Measurements from ENCODE around the gene LRRC26. TPM values are rescaled to one million over a fixed set of nuclear protein-coding genes. Genes with fewer than 3 reads are reported as not detected.
"Not testable (repeated sequence)": the region's sequence is repeated elsewhere in the genome, so short reads cannot be mapped to it uniquely, and the experiment has no call there.

Gene LRRC26
- polyA plus RNA-seq, 4 donors, result 0.67 to 13.0 (median 1.4) TPM

- WGBS, 3 donors, result 5 to 18% (median 13%) methylated on average over 41 to 58 of the region's 58 CpGs
- Histone ChIP-seq H3K4me3 (ENCODE audit: low read depth in 1 of 3, low read length in 3 of 3) (peak overlapping the region; percentile 51 to 80 (median 72)), H3K9me3 (ENCODE audit: control insufficient read depth in 2 of 2, insufficient read depth in 1 of 2, low read depth in 1 of 2, low read length in 1 of 2) (peaks cover 0 to 5% of the 10 kb centered on the region in 2 donors), H3K27ac (ENCODE audit: low read depth in 1 of 3, low read length in 2 of 3) (peak overlapping the region; percentile 41 to 94 (median 78)), H3K36me3 (ENCODE audit: control insufficient read depth in 3 of 3, insufficient read depth in 2 of 3, low read depth in 1 of 3, low read length in 3 of 3) (no peaks in the 10 kb centered on the region), H3K27me3 (ENCODE audit: control insufficient read depth in 3 of 3, insufficient read depth in 3 of 3, low read length in 3 of 3) (peaks cover 0 to 15% (median 1%) of the 10 kb centered on the region in 3 donors), H3K4me1 (ENCODE audit: control insufficient read depth in 3 of 3, insufficient read depth in 2 of 3, low read depth in 1 of 3, low read length in 2 of 3) (peaks cover 0 to 23% (median 6%) of the 10 kb centered on the region in 3 donors)
- DNase-seq, result no peak
- no peak for FAIRE-seq
These were observed 39.6 kb downstream of the LRRC26 start for GRCh38 chr9:137130176-137130755.

- Histone ChIP-seq H3K4me3 (ENCODE audit: low read depth in 1 of 3, low read length in 3 of 3) (peak overlapping the region; percentile 51 to 80 (median 72)), H3K27me3 (ENCODE audit: control insufficient read depth in 3 of 3, insufficient read depth in 3 of 3, low read length in 3 of 3) (peaks cover 0 to 15% (median 1%) of the 10 kb centered on the region in 3 donors), H3K9me3 (ENCODE audit: control insufficient read depth in 2 of 2, insufficient read depth in 1 of 2, low read depth in 1 of 2, low read length in 1 of 2) (peaks cover 0 to 5% of the 10 kb centered on the region in 2 donors), H3K36me3 (ENCODE audit: control insufficient read depth in 3 of 3, insufficient read depth in 2 of 3, low read depth in 1 of 3, low read length in 3 of 3) (no peaks in the 10 kb centered on the region), H3K4me1 (ENCODE audit: control insufficient read depth in 3 of 3, insufficient read depth in 2 of 3, low read depth in 1 of 3, low read length in 2 of 3) (peaks cover 0 to 23% (median 6%) of the 10 kb centered on the region in 3 donors), H3K27ac (ENCODE audit: low read depth in 1 of 3, low read length in 2 of 3) (peak overlapping the region; percentile 73 to 94 (median 78))
- WGBS, 3 donors, result 0 to 1% (median 0%) methylated on average over 69 to 86 of the region's 86 CpGs
- DNase-seq, result peak; percentile 94 to 95
- no peak for FAIRE-seq
These were observed 40.2 kb downstream of the LRRC26 start for GRCh38 chr9:137129456-137130175.

GRCh38 chr9:137128862-137129455 is 40.9 kb downstream of the LRRC26 start:
- H3K4me1 ChIP-seq (ENCODE audit: control insufficient read depth in 3 of 3, insufficient read depth in 2 of 3, low read depth in 1 of 3, low read length in 2 of 3), result peaks cover 0 to 23% (median 6%) of the 10 kb centered on the region in 3 donors
- peak; percentile 43 to 65 for DNase-seq
- WGBS, 3 donors, result 2 to 12% (median 3%) methylated on average over 35 to 37 of the region's 37 CpGs
- no peak for FAIRE-seq
- H3K4me3 ChIP-seq (ENCODE audit: low read depth in 1 of 3, low read length in 3 of 3), result peak overlapping the region; percentile 51 to 80 (median 72)
- peaks cover 0 to 11% (median 1%) of the 10 kb centered on the region in 3 donors for H3K27me3 ChIP-seq (ENCODE audit: control insufficient read depth in 3 of 3, insufficient read depth in 3 of 3, low read length in 3 of 3)
- H3K36me3 ChIP-seq (ENCODE audit: control insufficient read depth in 3 of 3, insufficient read depth in 2 of 3, low read depth in 1 of 3, low read length in 3 of 3), result no peaks in the 10 kb centered on the region
- H3K27ac ChIP-seq (ENCODE audit: low read depth in 1 of 3, low read length in 2 of 3), result peak overlapping the region; percentile 73 to 94 (median 78)
- peaks cover 0 to 5% of the 10 kb centered on the region in 2 donors for H3K9me3 ChIP-seq (ENCODE audit: control insufficient read depth in 2 of 2, insufficient read depth in 1 of 2, low read depth in 1 of 2, low read length in 1 of 2)

- peaks cover 0 to 23% (median 6%) of the 10 kb centered on the region in 3 donors for H3K4me1 ChIP-seq (ENCODE audit: control insufficient read depth in 3 of 3, insufficient read depth in 2 of 3, low read depth in 1 of 3, low read length in 2 of 3)
- H3K27ac ChIP-seq (ENCODE audit: low read depth in 1 of 3, low read length in 2 of 3), result peak overlapping the region; percentile 73 to 94 (median 78)
- DNase-seq, result peak in 1 of 2 donors; percentile 29
- peaks cover 0 to 8% (median 1%) of the 10 kb centered on the region in 3 donors for H3K27me3 ChIP-seq (ENCODE audit: control insufficient read depth in 3 of 3, insufficient read depth in 3 of 3, low read length in 3 of 3)
- H3K9me3 ChIP-seq (ENCODE audit: control insufficient read depth in 2 of 2, insufficient read depth in 1 of 2, low read depth in 1 of 2, low read length in 1 of 2), result peaks cover 0 to 5% of the 10 kb centered on the region in 2 donors
- no peak for FAIRE-seq
- no peaks in the 10 kb centered on the region for H3K36me3 ChIP-seq (ENCODE audit: control insufficient read depth in 3 of 3, insufficient read depth in 2 of 3, low read depth in 1 of 3, low read length in 3 of 3)
- WGBS, 3 donors, result 9 to 42% (median 10%) methylated on average over 19 of the region's 19 CpGs
- peak overlapping the region in 2 of 3 donors; percentile 72 to 80 for H3K4me3 ChIP-seq (ENCODE audit: low read depth in 1 of 3, low read length in 3 of 3)
These were observed 41.5 kb downstream of the LRRC26 start for GRCh38 chr9:137128158-137128861.

DNA sequence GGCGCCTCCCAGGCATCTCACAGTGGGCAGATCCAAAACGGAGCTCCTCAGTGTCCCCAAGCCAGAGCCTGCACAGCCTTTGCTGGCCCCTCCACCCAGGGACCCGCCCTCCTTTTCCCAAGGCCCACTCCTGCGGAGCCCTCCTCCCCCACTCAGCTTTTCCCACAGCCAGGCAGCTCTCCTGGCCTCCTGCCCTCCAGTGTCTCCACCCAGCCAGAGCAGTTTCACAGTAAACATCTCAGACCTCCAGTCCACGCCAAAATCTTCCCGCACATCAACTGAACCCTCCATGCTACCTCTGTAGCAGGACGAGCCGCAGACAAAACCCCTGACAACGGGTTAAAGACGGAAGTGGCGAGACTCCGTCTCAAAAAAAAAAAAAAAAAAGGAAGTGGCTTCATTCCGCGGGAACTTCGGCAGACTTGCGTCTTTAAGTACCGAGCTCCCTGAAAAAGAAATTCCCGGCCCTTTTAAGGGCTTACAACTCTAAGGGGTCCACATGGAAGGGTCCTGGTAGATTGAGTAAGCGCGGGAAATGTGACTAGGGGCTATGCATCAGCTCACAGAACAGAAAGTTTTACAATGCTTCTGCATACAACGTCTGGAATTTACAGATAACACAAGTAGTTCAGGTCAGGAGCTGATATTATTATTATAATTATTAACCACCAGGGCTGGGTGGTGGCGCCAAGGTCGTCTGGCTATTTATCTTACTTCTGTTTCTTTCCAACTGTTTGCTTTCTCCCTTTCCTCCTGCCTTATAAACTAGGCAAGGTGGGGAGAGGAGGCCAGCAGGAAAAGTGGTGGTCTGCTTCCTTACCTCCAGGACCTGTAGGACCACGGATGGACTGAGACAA is 42.3 kb downstream of the LRRC26 start:
- peaks cover 0 to 5% of the 10 kb centered on the region in 2 donors for H3K9me3 ChIP-seq (ENCODE audit: control insufficient read depth in 2 of 2, insufficient read depth in 1 of 2, low read depth in 1 of 2, low read length in 1 of 2)
- peak overlapping the region; percentile 73 to 94 (median 78) for H3K27ac ChIP-seq (ENCODE audit: low read depth in 1 of 3, low read length in 2 of 3)
- no peaks in the 10 kb centered on the region for H3K36me3 ChIP-seq (ENCODE audit: control insufficient read depth in 3 of 3, insufficient read depth in 2 of 3, low read depth in 1 of 3, low read length in 3 of 3)
- DNase-seq (peak; percentile 76 to 83), FAIRE-seq (no peak)
- WGBS, 3 donors, result 0 to 15% (median 4%) methylated on average over 24 of the region's 24 CpGs
- peaks cover 0 to 4% (median 1%) of the 10 kb centered on the region in 3 donors for H3K27me3 ChIP-seq (ENCODE audit: control insufficient read depth in 3 of 3, insufficient read depth in 3 of 3, low read length in 3 of 3)
- peak overlapping the region in 2 of 3 donors; percentile 72 to 80 for H3K4me3 ChIP-seq (ENCODE audit: low read depth in 1 of 3, low read length in 3 of 3)
- H3K4me1 ChIP-seq (ENCODE audit: control insufficient read depth in 3 of 3, insufficient read depth in 2 of 3, low read depth in 1 of 3, low read length in 2 of 3), result peaks cover 0 to 23% (median 6%) of the 10 kb centered on the region in 3 donors

DNA sequence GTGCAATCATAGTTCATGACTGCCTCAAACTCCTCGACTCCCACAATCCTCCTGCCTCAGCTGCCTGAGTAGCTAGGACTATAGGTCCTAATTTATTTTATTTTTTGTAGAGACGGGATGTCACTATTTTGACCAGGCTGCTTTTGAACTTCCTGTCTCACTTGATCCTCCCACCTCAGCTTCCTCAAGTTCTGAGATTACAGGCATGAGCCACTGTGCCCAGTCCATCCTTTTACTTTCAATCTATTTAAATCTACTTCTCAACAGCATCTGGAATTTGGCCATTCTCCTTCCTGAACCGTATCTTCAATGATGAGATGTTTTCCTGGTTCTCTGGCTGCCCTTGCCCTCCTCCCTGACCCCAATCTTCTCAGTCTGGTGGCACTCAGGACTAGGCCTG is 43.1 kb downstream of the LRRC26 start:
- DNase-seq (peak in 1 of 2 donors; percentile 52), FAIRE-seq (no peak)
- peaks cover 0 to 1% (median under 1%) of the 10 kb centered on the region in 3 donors for H3K27me3 ChIP-seq (ENCODE audit: control insufficient read depth in 3 of 3, insufficient read depth in 3 of 3, low read length in 3 of 3)
- H3K4me3 ChIP-seq (ENCODE audit: low read depth in 1 of 3, low read length in 3 of 3), result peak overlapping the region in 2 of 3 donors; percentile 41 to 80
- H3K27ac ChIP-seq (ENCODE audit: low read depth in 1 of 3, low read length in 2 of 3), result peak overlapping the region; percentile 66 to 94 (median 77)
- H3K9me3 ChIP-seq (ENCODE audit: control insufficient read depth in 2 of 2, insufficient read depth in 1 of 2, low read depth in 1 of 2, low read length in 1 of 2), result peaks cover 0 to 5% of the 10 kb centered on the region in 2 donors
- peaks cover 0 to 23% (median 6%) of the 10 kb centered on the region in 3 donors for H3K4me1 ChIP-seq (ENCODE audit: control insufficient read depth in 3 of 3, insufficient read depth in 2 of 3, low read depth in 1 of 3, low read length in 2 of 3)
- 8 to 17% (median 10%) methylated on average over 3 of the region's 3 CpGs for WGBS, 3 donors
- H3K36me3 ChIP-seq (ENCODE audit: control insufficient read depth in 3 of 3, insufficient read depth in 2 of 3, low read depth in 1 of 3, low read length in 3 of 3), result no peaks in the 10 kb centered on the region

- H3K27ac ChIP-seq (ENCODE audit: low read depth in 1 of 3, low read length in 2 of 3); H3K4me3 ChIP-seq (ENCODE audit: low read depth in 1 of 3, low read length in 3 of 3); DNase-seq; H3K36me3 ChIP-seq (ENCODE audit: control insufficient read depth in 3 of 3, insufficient read depth in 2 of 3, low read depth in 1 of 3, low read length in 3 of 3); FAIRE-seq; H3K27me3 ChIP-seq (ENCODE audit: control insufficient read depth in 3 of 3, insufficient read depth in 3 of 3, low read length in 3 of 3); H3K9me3 ChIP-seq (ENCODE audit: control insufficient read depth in 2 of 2, insufficient read depth in 1 of 2, low read depth in 1 of 2, low read length in 1 of 2): not testable (repeated sequence)
- peaks cover 0 to 20% (median 6%) of the 10 kb centered on the region in 3 donors for H3K4me1 ChIP-seq (ENCODE audit: control insufficient read depth in 3 of 3, insufficient read depth in 2 of 3, low read depth in 1 of 3, low read length in 2 of 3)
- 86 to 91% (median 87%) methylated on average over 5 of the region's 5 CpGs for WGBS, 3 donors
These were observed 45.8 kb downstream of the LRRC26 start for GRCh38 chr9:137123952-137124462.
